DOHH2 (cell line): ENCODE measurements around the gene LIN37.

Source experiments
- H3F3A ChIP-seq: fragments of 200-600 bp; sonication (generic), shearing (Covaris generic); 2 replicates; pipeline ENCODE4 v1.6.0; 2016; ENCODE audit warnings: antibody characterized with exemption, mild to moderate bottlenecking; ENCODE audit not compliant: control insufficient read depth, insufficient read depth
- H3K27ac ChIP-seq: fragments of 200-600 bp; sonication (generic); 2 replicates; pipeline ENCODE4 v1.5.1; 2014; ENCODE audit warnings: low read depth, mild to moderate bottlenecking, low read length, moderate library complexity
- H3K27me3 ChIP-seq: fragments of 200-600 bp; sonication (generic); 2 replicates; pipeline ENCODE4 v1.6.1; 2014; ENCODE audit warnings: mild to moderate bottlenecking, low read length, mixed read lengths; ENCODE audit not compliant: control insufficient read depth
- H3K36me3 ChIP-seq: fragments of 200-600 bp; sonication (generic); 2 replicates; pipeline ENCODE4 v1.6.1; 2014; ENCODE audit warnings: mild to moderate bottlenecking, low read length, moderate library complexity, mixed read lengths; ENCODE audit not compliant: control insufficient read depth
- H3K4me1 ChIP-seq: fragments of 200-600 bp; sonication (generic); 2 replicates; pipeline ENCODE4 v1.6.1; 2014; ENCODE audit warnings: mild to moderate bottlenecking, low read length, mixed read lengths; ENCODE audit not compliant: control insufficient read depth
- H3K4me2 ChIP-seq: fragments of 200-600 bp; sonication (generic); 2 replicates; pipeline ENCODE4 v1.6.0; 2014; ENCODE audit warnings: mild to moderate bottlenecking, low read length, moderate library complexity
- H3K4me3 ChIP-seq: fragments of 200-600 bp; sonication (generic); 2 replicates; pipeline ENCODE4 v1.5.1; 2014; ENCODE audit warnings: mild to moderate bottlenecking, low read length, mixed read lengths
- H3K79me2 ChIP-seq: fragments of 200-600 bp; sonication (generic); 2 replicates; pipeline ENCODE4 v1.6.1; 2014; ENCODE audit warnings: mild to moderate bottlenecking, low read length, mixed read lengths; ENCODE audit not compliant: control insufficient read depth
- H3K9me2 ChIP-seq: fragments of 200-600 bp; sonication (generic); replicated peaks from 2 replicates; pipeline ENCODE4 v1.6.1; 2014; ENCODE audit warnings: mild to moderate bottlenecking, low read length, mixed read lengths; ENCODE audit not compliant: control insufficient read depth
- H3K9me3 ChIP-seq: fragments of 200-600 bp; sonication (generic); 2 replicates; pipeline ENCODE4 v1.6.1; 2014; ENCODE audit warnings: antibody characterized with exemption, low read length, mixed read lengths; ENCODE audit not compliant: control insufficient read depth, insufficient read depth
- H4K20me1 ChIP-seq: fragments of 200-600 bp; sonication (generic); 2 replicates; pipeline ENCODE4 v1.6.0; 2014; ENCODE audit warnings: low read depth, mild to moderate bottlenecking, antibody characterized with exemption, low read length, moderate library complexity; ENCODE audit not compliant: control insufficient read depth, insufficient read depth
- EZH2phosphoT487 ChIP-seq: fragments of 200-600 bp; sonication (generic); IDR thresholded peaks from 2 replicates; pipeline ENCODE4 v1.6.1; 2017; ENCODE audit warnings: borderline replicate concordance, mild to moderate bottlenecking, antibody characterized with exemption, low read length, moderate library complexity, mixed read lengths
- TF ChIP-seq, protein P1 (sequence below): fragments of 200-600 bp; sonication (generic); IDR thresholded peaks from one replicate; pipeline ENCODE4 v1.5.1; 2014; ENCODE audit warnings: antibody characterized with exemption, mild to moderate bottlenecking, low read depth, low read length; ENCODE audit not compliant: poor library complexity, severe bottlenecking

Gene LIN37

DNA sequence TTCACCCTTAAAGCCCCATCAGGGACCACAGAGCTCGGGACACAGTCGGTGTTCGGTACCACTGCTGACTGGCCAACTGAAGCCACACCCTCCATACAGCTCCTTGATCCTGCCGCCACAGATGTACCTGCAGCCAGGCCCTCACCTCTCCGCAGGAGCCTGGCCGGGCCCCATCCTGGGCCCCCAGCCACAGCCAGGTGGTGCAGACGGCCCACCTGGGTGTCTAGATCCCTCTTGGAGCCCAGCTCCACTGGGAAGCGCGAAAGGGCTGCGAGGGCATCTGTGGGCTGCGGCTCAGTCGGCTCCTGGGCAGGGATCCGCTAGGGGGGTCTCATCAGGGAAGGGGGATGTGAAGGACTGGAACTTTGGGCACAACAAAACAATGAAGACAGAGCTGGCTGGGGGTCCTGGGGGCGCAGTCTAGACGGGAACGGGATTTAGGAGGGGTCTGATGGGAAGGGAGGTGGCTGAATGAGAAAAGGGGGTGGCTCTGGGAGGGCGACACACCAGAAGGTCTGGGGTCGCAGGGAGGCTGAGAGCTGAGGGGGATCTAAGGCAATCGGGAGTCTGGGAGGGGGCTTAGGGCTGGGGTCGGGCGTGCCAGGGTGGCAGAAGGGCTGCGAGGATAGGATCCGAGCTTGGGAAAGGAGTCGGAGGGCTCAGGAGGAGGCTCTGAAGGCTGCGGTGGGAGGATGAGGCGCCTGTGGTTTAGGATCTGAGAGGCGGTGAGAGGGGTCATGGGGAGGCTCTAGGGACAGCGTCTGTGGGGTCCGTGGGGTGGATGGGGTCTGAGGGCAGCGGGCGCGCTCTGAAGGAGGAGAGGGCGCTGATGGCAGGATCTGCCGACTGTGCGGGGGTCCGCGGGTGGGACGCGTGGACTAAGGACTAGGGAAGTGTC lies 48.5 kb downstream of the LIN37 start:
- no peak overlapping the region for H3K4me2 ChIP-seq
- no peaks in the 10 kb centered on the region for H3K4me1 ChIP-seq
- TF ChIP-seq EZH2phosphoT487, result no peak
- TF ChIP-seq, protein P1, sequence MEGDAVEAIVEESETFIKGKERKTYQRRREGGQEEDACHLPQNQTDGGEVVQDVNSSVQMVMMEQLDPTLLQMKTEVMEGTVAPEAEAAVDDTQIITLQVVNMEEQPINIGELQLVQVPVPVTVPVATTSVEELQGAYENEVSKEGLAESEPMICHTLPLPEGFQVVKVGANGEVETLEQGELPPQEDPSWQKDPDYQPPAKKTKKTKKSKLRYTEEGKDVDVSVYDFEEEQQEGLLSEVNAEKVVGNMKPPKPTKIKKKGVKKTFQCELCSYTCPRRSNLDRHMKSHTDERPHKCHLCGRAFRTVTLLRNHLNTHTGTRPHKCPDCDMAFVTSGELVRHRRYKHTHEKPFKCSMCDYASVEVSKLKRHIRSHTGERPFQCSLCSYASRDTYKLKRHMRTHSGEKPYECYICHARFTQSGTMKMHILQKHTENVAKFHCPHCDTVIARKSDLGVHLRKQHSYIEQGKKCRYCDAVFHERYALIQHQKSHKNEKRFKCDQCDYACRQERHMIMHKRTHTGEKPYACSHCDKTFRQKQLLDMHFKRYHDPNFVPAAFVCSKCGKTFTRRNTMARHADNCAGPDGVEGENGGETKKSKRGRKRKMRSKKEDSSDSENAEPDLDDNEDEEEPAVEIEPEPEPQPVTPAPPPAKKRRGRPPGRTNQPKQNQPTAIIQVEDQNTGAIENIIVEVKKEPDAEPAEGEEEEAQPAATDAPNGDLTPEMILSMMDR, result no peak
- no peaks in the 10 kb centered on the region for H4K20me1 ChIP-seq
- H3F3A ChIP-seq, result no peaks in the 10 kb centered on the region
- H3K9me2 ChIP-seq, result no peaks in the 10 kb centered on the region
- H3K79me2 ChIP-seq, result no peaks in the 10 kb centered on the region
- H3K4me3 ChIP-seq, result no peak overlapping the region
- H3K36me3 ChIP-seq, result no peaks in the 10 kb centered on the region
- peaks cover 7% of the 10 kb centered on the region; the same call in 1 of the 2 replicates for H3K27me3 ChIP-seq
- no peak overlapping the region for H3K27ac ChIP-seq
- no peaks in the 10 kb centered on the region for H3K9me3 ChIP-seq

DNA sequence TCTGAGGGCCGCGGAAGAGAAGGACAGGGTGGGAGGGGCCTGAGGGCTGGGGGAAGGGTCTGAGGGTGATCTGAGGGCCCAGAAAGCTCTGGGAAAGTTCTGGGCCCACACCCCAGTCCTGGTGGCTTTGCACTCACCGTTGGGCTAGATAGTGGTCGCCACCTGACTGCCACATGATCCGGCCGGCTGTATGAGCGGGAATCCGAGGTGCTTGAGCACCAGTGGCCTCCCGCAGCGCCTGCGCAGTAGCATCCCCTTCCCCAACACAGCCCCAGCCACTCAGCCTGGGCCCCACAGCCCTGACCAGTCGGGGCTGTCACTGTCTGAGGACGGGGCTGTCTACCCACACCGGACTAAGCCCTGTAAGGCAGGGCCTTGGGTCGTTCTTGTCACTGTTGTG lies 49.3 kb downstream of the LIN37 start:
- H3K79me2 ChIP-seq, result no peaks in the 10 kb centered on the region
- no peak overlapping the region for H3K4me2 ChIP-seq
- no peaks in the 10 kb centered on the region for H3K9me2 ChIP-seq
- no peak overlapping the region for H3K27ac ChIP-seq
- no peaks in the 10 kb centered on the region for H3F3A ChIP-seq
- H3K36me3 ChIP-seq, result no peaks in the 10 kb centered on the region
- H3K4me3 ChIP-seq, result no peak overlapping the region
- no peaks in the 10 kb centered on the region for H3K9me3 ChIP-seq
- TF ChIP-seq, protein P1, result no peak
- no peak for TF ChIP-seq EZH2phosphoT487
- peaks cover 7% of the 10 kb centered on the region; the same call in 1 of the 2 replicates for H3K27me3 ChIP-seq
- no peaks in the 10 kb centered on the region for H3K4me1 ChIP-seq
- no peaks in the 10 kb centered on the region for H4K20me1 ChIP-seq

DNA sequence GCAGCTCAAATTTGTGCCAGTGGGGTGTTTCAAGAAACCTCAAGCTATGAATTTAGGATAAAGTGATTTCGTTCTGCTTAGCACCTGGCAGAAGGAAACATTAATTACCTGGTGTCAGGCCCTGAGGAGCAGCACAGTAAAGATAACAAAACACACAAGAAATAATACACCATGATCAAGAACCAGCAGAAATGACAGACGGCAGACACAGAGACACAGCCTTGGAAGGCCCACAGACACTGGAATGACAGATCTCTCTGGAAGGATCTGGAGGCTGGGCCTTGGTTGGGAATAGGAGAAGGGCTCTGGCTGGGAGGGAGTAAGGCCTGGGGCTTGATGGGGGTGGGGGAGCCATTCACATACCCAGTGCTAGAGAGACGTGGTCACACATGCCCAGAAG lies 53.5 kb downstream of the LIN37 start:
- no peaks in the 10 kb centered on the region for H3K36me3 ChIP-seq
- H3K4me1 ChIP-seq, result 0 out of 2 replicates have a peak, but pooled peaks cover 3% of the 10 kb centered on the region
- H3F3A ChIP-seq, result no peaks in the 10 kb centered on the region
- H3K4me2 ChIP-seq, result no peak overlapping the region
- no peaks in the 10 kb centered on the region; the same call in 1 of the 2 replicates for H3K27me3 ChIP-seq
- no peak overlapping the region for H3K4me3 ChIP-seq
- no peak for TF ChIP-seq EZH2phosphoT487
- TF ChIP-seq, protein P1, result no peak
- no peak overlapping the region for H3K27ac ChIP-seq
- no peaks in the 10 kb centered on the region for H4K20me1 ChIP-seq
- H3K9me3 ChIP-seq, result no peaks in the 10 kb centered on the region
- no peaks in the 10 kb centered on the region for H3K79me2 ChIP-seq
- no peaks in the 10 kb centered on the region for H3K9me2 ChIP-seq
